ENCODE data around the gene MCF2L2. TPM values are rescaled to one million over a fixed set of nuclear protein-coding genes. Genes with fewer than 3 reads are reported as not detected.
"Not testable (repeated sequence)": the region's sequence is repeated elsewhere in the genome, so short reads cannot be mapped to it uniquely, and the experiment has no call there.

MCF2L2 gene
- total RNA-seq, 1 donor from 2014 or later, result 0.84 TPM

GRCh38 chr3:183182732-183183610 lies 245.4 kb downstream of the MCF2L2 start:
- TF ChIP-seq, protein P1, sequence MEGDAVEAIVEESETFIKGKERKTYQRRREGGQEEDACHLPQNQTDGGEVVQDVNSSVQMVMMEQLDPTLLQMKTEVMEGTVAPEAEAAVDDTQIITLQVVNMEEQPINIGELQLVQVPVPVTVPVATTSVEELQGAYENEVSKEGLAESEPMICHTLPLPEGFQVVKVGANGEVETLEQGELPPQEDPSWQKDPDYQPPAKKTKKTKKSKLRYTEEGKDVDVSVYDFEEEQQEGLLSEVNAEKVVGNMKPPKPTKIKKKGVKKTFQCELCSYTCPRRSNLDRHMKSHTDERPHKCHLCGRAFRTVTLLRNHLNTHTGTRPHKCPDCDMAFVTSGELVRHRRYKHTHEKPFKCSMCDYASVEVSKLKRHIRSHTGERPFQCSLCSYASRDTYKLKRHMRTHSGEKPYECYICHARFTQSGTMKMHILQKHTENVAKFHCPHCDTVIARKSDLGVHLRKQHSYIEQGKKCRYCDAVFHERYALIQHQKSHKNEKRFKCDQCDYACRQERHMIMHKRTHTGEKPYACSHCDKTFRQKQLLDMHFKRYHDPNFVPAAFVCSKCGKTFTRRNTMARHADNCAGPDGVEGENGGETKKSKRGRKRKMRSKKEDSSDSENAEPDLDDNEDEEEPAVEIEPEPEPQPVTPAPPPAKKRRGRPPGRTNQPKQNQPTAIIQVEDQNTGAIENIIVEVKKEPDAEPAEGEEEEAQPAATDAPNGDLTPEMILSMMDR (IDR thresholded peaks at IDR 0.05; ENCODE audit: insufficient read depth, low read length, poor library complexity, severe bottlenecking), result no peak
- DNase-seq (ENCODE audit: low read depth), result no peak
- H3K27me3 ChIP-seq (ENCODE audit: control insufficient read depth, insufficient read depth, low read length), result peaks cover 13% of the 10 kb centered on the region
- H3K4me3 ChIP-seq (ENCODE audit: low read depth, low read length), result no peak overlapping the region
- no peaks in the 10 kb centered on the region for H3K36me3 ChIP-seq (ENCODE audit: control insufficient read depth, insufficient read depth, low read length)

GRCh38 chr3:183182073-183182472 lies 246.3 kb downstream of the MCF2L2 start:
- Histone ChIP-seq H3K27me3 (ENCODE audit: control insufficient read depth, insufficient read depth, low read length) (peaks cover 13% of the 10 kb centered on the region), H3K4me3 (ENCODE audit: low read depth, low read length) (no peak overlapping the region), H3K36me3 (ENCODE audit: control insufficient read depth, insufficient read depth, low read length) (no peaks in the 10 kb centered on the region)
- TF ChIP-seq, protein P1 (IDR thresholded peaks at IDR 0.05; ENCODE audit: insufficient read depth, low read length, poor library complexity, severe bottlenecking), result no peak
- no peak for DNase-seq (ENCODE audit: low read depth)

GRCh38 chr3:183181606-183182005 lies 246.8 kb downstream of the MCF2L2 start:
- TF ChIP-seq, protein P1 (IDR thresholded peaks at IDR 0.05; ENCODE audit: insufficient read depth, low read length, poor library complexity, severe bottlenecking), result no peak
- no peaks in the 10 kb centered on the region for H3K36me3 ChIP-seq (ENCODE audit: control insufficient read depth, insufficient read depth, low read length)
- H3K27me3 ChIP-seq (ENCODE audit: control insufficient read depth, insufficient read depth, low read length), result peaks cover 13% of the 10 kb centered on the region
- no peak for DNase-seq (ENCODE audit: low read depth)
- H3K4me3 ChIP-seq (ENCODE audit: low read depth, low read length), result no peak overlapping the region

DNA sequence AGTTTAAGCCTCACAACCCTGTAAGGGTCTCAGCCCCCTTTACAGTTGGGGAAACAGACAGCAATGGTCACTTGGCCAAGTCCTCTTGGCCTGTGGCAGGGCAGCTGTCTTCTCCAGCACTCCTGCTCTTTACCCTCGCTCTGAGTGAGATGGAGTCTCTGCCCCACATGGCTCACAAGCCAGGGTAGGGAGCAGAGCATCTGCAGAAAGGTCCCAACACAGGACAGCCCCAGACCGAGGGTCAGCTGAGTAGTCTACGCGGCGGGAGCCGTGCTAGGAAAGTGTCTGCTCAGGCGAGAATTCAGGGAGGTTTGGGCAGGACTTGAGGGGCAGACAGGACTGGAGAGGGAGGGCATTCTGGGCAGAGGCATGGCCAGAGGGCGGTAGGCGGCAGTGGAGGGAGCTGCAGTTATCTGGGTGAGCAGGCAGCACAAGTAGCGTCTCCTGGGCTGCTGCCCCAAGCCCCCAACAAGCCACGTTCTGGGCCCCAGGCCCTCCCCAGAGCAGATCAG lies 247.6 kb downstream of the MCF2L2 start:
- Histone ChIP-seq H3K36me3 (ENCODE audit: control insufficient read depth, insufficient read depth, low read length) (no peaks in the 10 kb centered on the region), H3K27me3 (ENCODE audit: control insufficient read depth, insufficient read depth, low read length) (peaks cover 13% of the 10 kb centered on the region), H3K4me3 (ENCODE audit: low read depth, low read length) (no peak overlapping the region)
- TF ChIP-seq, protein P1 (IDR thresholded peaks at IDR 0.05; ENCODE audit: insufficient read depth, low read length, poor library complexity, severe bottlenecking), result no peak
- no peak for DNase-seq (ENCODE audit: low read depth)

DNA sequence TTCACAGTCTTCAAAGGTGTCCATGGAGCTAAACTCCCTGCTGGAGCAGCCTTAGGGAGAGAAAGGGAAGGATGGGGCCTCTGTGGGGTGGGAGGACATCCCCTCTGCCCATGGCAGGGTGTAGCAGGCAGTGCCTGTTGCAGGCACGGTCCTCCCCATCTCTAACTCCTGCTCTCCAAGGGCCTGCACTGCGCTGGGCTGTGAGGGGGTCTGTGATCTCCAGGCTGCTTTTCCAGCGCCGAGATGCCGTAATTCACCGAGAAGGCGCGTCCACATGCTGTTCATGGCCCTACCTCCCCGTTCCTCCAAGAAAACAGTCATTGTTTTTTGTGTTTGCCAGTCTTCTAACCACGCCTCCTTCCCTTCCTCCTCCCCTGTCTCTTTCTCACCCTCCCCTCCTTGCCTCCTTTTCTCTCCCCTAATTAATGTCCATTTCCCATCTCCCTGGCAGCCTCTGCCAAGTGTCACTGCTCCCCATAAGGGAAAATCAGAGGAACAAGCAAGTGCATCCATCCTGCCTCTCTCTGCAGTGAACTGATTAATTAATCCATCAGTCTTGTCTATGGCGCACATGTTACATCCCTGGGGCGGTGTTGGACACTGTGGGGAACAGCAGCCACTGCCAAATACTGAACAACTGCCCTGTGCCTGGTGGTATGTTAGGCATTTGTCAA lies 248.2 kb downstream of the MCF2L2 start:
- DNase-seq (ENCODE audit: low read depth), result no peak
- TF ChIP-seq, protein P1 (IDR thresholded peaks at IDR 0.05; ENCODE audit: insufficient read depth, low read length, poor library complexity, severe bottlenecking), result no peak
- H3K4me3 ChIP-seq (ENCODE audit: low read depth, low read length), result no peak overlapping the region
- H3K27me3 ChIP-seq (ENCODE audit: control insufficient read depth, insufficient read depth, low read length), result peaks cover 13% of the 10 kb centered on the region
- H3K36me3 ChIP-seq (ENCODE audit: control insufficient read depth, insufficient read depth, low read length), result no peaks in the 10 kb centered on the region

DNA sequence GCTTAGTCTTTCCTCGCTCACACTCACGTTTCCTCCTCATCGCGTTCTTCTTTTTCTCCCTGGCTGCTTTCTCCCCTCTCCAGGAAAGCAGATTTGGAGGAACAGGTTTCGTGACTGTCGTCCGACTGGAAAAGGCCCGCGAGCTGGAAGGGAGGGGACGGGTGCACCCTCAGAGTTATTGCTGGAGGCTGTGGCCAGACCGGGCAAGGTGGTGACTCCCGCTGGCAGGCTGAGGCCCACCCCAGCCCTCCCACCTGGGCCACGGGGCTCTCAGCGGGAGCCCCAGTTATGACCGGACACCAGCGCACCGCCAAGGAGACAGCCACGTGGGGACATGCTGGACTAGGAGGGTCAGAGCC lies 248.9 kb downstream of the MCF2L2 start:
- DNase-seq (ENCODE audit: low read depth); H3K36me3 ChIP-seq (ENCODE audit: control insufficient read depth, insufficient read depth, low read length): not testable (repeated sequence)
- Histone ChIP-seq H3K4me3 (ENCODE audit: low read depth, low read length) (peak overlapping the region; percentile 39), H3K27me3 (ENCODE audit: control insufficient read depth, insufficient read depth, low read length) (peaks cover 13% of the 10 kb centered on the region)

All from kidney epithelial cell (primary cell).